ENCODE measurements around the gene GTF3C1.
A peak's percentile ranks its signal among the peaks of the same experiment; 100 is the strongest.

The GTF3C1 gene

GRCh38 chr16:27517664-27518063 lies 32.0 kb downstream of the GTF3C1 start:
- Histone ChIP-seq H3K27ac (ENCODE audit: low read length) (no peak overlapping the region), H3K27me3 (ENCODE audit: low read depth, low read length) (no peaks in the 10 kb centered on the region), H3K4me1 (ENCODE audit: control insufficient read depth in 1 of 2, insufficient read depth in 2 of 2, low read length in 2 of 2) (peaks cover 3 to 11% of the 10 kb centered on the region in 2 donors), H3K9me3 (ENCODE audit: control insufficient read depth in 1 of 2, low read length in 2 of 2) (no peaks in the 10 kb centered on the region), H3K36me3 (ENCODE audit: control insufficient read depth in 1 of 2, insufficient read depth in 2 of 2, low read length in 2 of 2) (peaks cover 26 to 35% of the 10 kb centered on the region in 2 donors), H3K4me3 (ENCODE audit: low read depth in 1 of 2, low read length in 2 of 2) (no peak overlapping the region)

- peaks cover 34 to 38% of the 10 kb centered on the region in 2 donors for H3K36me3 ChIP-seq (ENCODE audit: control insufficient read depth in 1 of 2, insufficient read depth in 2 of 2, low read length in 2 of 2)
- H3K27ac ChIP-seq (ENCODE audit: low read length), result no peak overlapping the region
Observed at GRCh38 chr16:27516365-27516764, 33.3 kb downstream of the GTF3C1 start.

GRCh38 chr16:27515874-27516353 lies 33.8 kb downstream of the GTF3C1 start:
- H3K36me3 ChIP-seq (ENCODE audit: control insufficient read depth in 1 of 2, insufficient read depth in 2 of 2, low read length in 2 of 2), result peaks cover 38 to 42% of the 10 kb centered on the region in 2 donors
- H3K4me1 ChIP-seq (ENCODE audit: control insufficient read depth in 1 of 2, insufficient read depth in 2 of 2, low read length in 2 of 2), result peaks cover 3 to 4% of the 10 kb centered on the region in 2 donors
- H3K9me3 ChIP-seq (ENCODE audit: control insufficient read depth in 1 of 2, low read length in 2 of 2), result no peaks in the 10 kb centered on the region
- no peak overlapping the region for H3K4me3 ChIP-seq (ENCODE audit: low read depth in 1 of 2, low read length in 2 of 2)
- no peaks in the 10 kb centered on the region for H3K27me3 ChIP-seq (ENCODE audit: low read depth, low read length)
- H3K27ac ChIP-seq (ENCODE audit: low read length), result no peak overlapping the region

More at GRCh38 chr16:27516365-27516764, 33.3 kb downstream of the GTF3C1 start:
- H3K4me3 ChIP-seq (ENCODE audit: low read depth in 1 of 2, low read length in 2 of 2), result no peak overlapping the region
- H3K4me1 ChIP-seq (ENCODE audit: control insufficient read depth in 1 of 2, insufficient read depth in 2 of 2, low read length in 2 of 2), result peaks cover 3 to 8% of the 10 kb centered on the region in 2 donors
- H3K27me3 ChIP-seq (ENCODE audit: low read depth, low read length), result no peaks in the 10 kb centered on the region
- no peaks in the 10 kb centered on the region for H3K9me3 ChIP-seq (ENCODE audit: control insufficient read depth in 1 of 2, low read length in 2 of 2)

GRCh38 chr16:27514806-27515205 lies 34.9 kb downstream of the GTF3C1 start:
- Histone ChIP-seq H3K4me1 (ENCODE audit: control insufficient read depth in 1 of 2, insufficient read depth in 2 of 2, low read length in 2 of 2) (no peaks in the 10 kb centered on the region), H3K4me3 (ENCODE audit: low read depth in 1 of 2, low read length in 2 of 2) (no peak overlapping the region), H3K27me3 (ENCODE audit: low read depth, low read length) (no peaks in the 10 kb centered on the region), H3K9me3 (ENCODE audit: control insufficient read depth in 1 of 2, low read length in 2 of 2) (no peaks in the 10 kb centered on the region), H3K36me3 (ENCODE audit: control insufficient read depth in 1 of 2, insufficient read depth in 2 of 2, low read length in 2 of 2) (peaks cover 43 to 49% of the 10 kb centered on the region in 2 donors), H3K27ac (ENCODE audit: low read length) (no peak overlapping the region)

GRCh38 chr16:27511657-27512448 lies 37.9 kb downstream of the GTF3C1 start:
- Histone ChIP-seq H3K4me3 (ENCODE audit: low read depth in 1 of 2, low read length in 2 of 2) (no peak overlapping the region), H3K9me3 (ENCODE audit: control insufficient read depth in 1 of 2, low read length in 2 of 2) (no peaks in the 10 kb centered on the region), H3K36me3 (ENCODE audit: control insufficient read depth in 1 of 2, insufficient read depth in 2 of 2, low read length in 2 of 2) (peaks cover 44 to 58% of the 10 kb centered on the region in 2 donors), H3K4me1 (ENCODE audit: control insufficient read depth in 1 of 2, insufficient read depth in 2 of 2, low read length in 2 of 2) (no peaks in the 10 kb centered on the region), H3K27ac (ENCODE audit: low read length) (peak overlapping the region; percentile 41), H3K27me3 (ENCODE audit: low read depth, low read length) (no peaks in the 10 kb centered on the region)

GRCh38 chr16:27508476-27508875 lies 41.2 kb downstream of the GTF3C1 start:
- Histone ChIP-seq H3K4me1 (ENCODE audit: control insufficient read depth in 1 of 2, insufficient read depth in 2 of 2, low read length in 2 of 2) (no peaks in the 10 kb centered on the region), H3K27ac (ENCODE audit: low read length) (no peak overlapping the region), H3K9me3 (ENCODE audit: control insufficient read depth in 1 of 2, low read length in 2 of 2) (no peaks in the 10 kb centered on the region), H3K4me3 (ENCODE audit: low read depth in 1 of 2, low read length in 2 of 2) (no peak overlapping the region), H3K36me3 (ENCODE audit: control insufficient read depth in 1 of 2, insufficient read depth in 2 of 2, low read length in 2 of 2) (peaks cover 68 to 87% of the 10 kb centered on the region in 2 donors), H3K27me3 (ENCODE audit: low read depth, low read length) (no peaks in the 10 kb centered on the region)

GRCh38 chr16:27506771-27507170 lies 42.9 kb downstream of the GTF3C1 start:
- Histone ChIP-seq H3K4me1 (ENCODE audit: control insufficient read depth in 1 of 2, insufficient read depth in 2 of 2, low read length in 2 of 2) (no peaks in the 10 kb centered on the region), H3K4me3 (ENCODE audit: low read depth in 1 of 2, low read length in 2 of 2) (no peak overlapping the region), H3K9me3 (ENCODE audit: control insufficient read depth in 1 of 2, low read length in 2 of 2) (no peaks in the 10 kb centered on the region), H3K27me3 (ENCODE audit: low read depth, low read length) (no peaks in the 10 kb centered on the region), H3K27ac (ENCODE audit: low read length) (no peak overlapping the region), H3K36me3 (ENCODE audit: control insufficient read depth in 1 of 2, insufficient read depth in 2 of 2, low read length in 2 of 2) (peaks cover 80 to 93% of the 10 kb centered on the region in 2 donors)

- Histone ChIP-seq H3K27ac (ENCODE audit: low read length) (no peak overlapping the region), H3K9me3 (ENCODE audit: control insufficient read depth in 1 of 2, low read length in 2 of 2) (no peaks in the 10 kb centered on the region), H3K27me3 (ENCODE audit: low read depth, low read length) (no peaks in the 10 kb centered on the region), H3K36me3 (ENCODE audit: control insufficient read depth in 1 of 2, insufficient read depth in 2 of 2, low read length in 2 of 2) (peaks cover 80 to 93% of the 10 kb centered on the region in 2 donors), H3K4me1 (ENCODE audit: control insufficient read depth in 1 of 2, insufficient read depth in 2 of 2, low read length in 2 of 2) (no peaks in the 10 kb centered on the region), H3K4me3 (ENCODE audit: low read depth in 1 of 2, low read length in 2 of 2) (no peak overlapping the region)
Observed at GRCh38 chr16:27505297-27506236, 44.1 kb downstream of the GTF3C1 start.

GRCh38 chr16:27503662-27504061 lies 46.1 kb downstream of the GTF3C1 start:
- peaks cover 85 to 98% of the 10 kb centered on the region in 2 donors for H3K36me3 ChIP-seq (ENCODE audit: control insufficient read depth in 1 of 2, insufficient read depth in 2 of 2, low read length in 2 of 2)
- no peaks in the 10 kb centered on the region for H3K4me1 ChIP-seq (ENCODE audit: control insufficient read depth in 1 of 2, insufficient read depth in 2 of 2, low read length in 2 of 2)
- no peaks in the 10 kb centered on the region for H3K27me3 ChIP-seq (ENCODE audit: low read depth, low read length)
- H3K4me3 ChIP-seq (ENCODE audit: low read depth in 1 of 2, low read length in 2 of 2), result no peak overlapping the region
- H3K27ac ChIP-seq (ENCODE audit: low read length), result no peak overlapping the region
- no peaks in the 10 kb centered on the region for H3K9me3 ChIP-seq (ENCODE audit: control insufficient read depth in 1 of 2, low read length in 2 of 2)

- no peaks in the 10 kb centered on the region for H3K4me1 ChIP-seq (ENCODE audit: control insufficient read depth in 1 of 2, insufficient read depth in 2 of 2, low read length in 2 of 2)
- peaks cover 78 to 98% of the 10 kb centered on the region in 2 donors for H3K36me3 ChIP-seq (ENCODE audit: control insufficient read depth in 1 of 2, insufficient read depth in 2 of 2, low read length in 2 of 2)
- no peak overlapping the region for H3K4me3 ChIP-seq (ENCODE audit: low read depth in 1 of 2, low read length in 2 of 2)
- no peaks in the 10 kb centered on the region for H3K27me3 ChIP-seq (ENCODE audit: low read depth, low read length)
- no peaks in the 10 kb centered on the region for H3K9me3 ChIP-seq (ENCODE audit: control insufficient read depth in 1 of 2, low read length in 2 of 2)
- no peak overlapping the region for H3K27ac ChIP-seq (ENCODE audit: low read length)
Observed at GRCh38 chr16:27500801-27501200, 48.9 kb downstream of the GTF3C1 start.

GRCh38 chr16:27499659-27500055 lies 50.1 kb downstream of the GTF3C1 start:
- no peak overlapping the region for H3K4me3 ChIP-seq (ENCODE audit: low read depth in 1 of 2, low read length in 2 of 2)
- H3K36me3 ChIP-seq (ENCODE audit: control insufficient read depth in 1 of 2, insufficient read depth in 2 of 2, low read length in 2 of 2), result peaks cover 72 to 98% of the 10 kb centered on the region in 2 donors
- no peaks in the 10 kb centered on the region for H3K27me3 ChIP-seq (ENCODE audit: low read depth, low read length)
- H3K27ac ChIP-seq (ENCODE audit: low read length), result no peak overlapping the region
- H3K4me1 ChIP-seq (ENCODE audit: control insufficient read depth in 1 of 2, insufficient read depth in 2 of 2, low read length in 2 of 2), result no peaks in the 10 kb centered on the region
- H3K9me3 ChIP-seq (ENCODE audit: control insufficient read depth in 1 of 2, low read length in 2 of 2), result no peaks in the 10 kb centered on the region

All from muscle layer of duodenum (tissue), 2 donors.